ENCODE results near the gene DONSON. TPM values are rescaled to one million over a fixed set of nuclear protein-coding genes. Genes with fewer than 3 reads are reported as not detected.

DONSON gene
- total and polyA plus RNA-seq, 9 of the 15 experiments (the other 6 are each of a cell fraction or from before 2014, with no cell fraction given), result 26.7 to 124 (median 62.6) TPM

- TF ChIP-seq LARP7 (IDR thresholded peaks at IDR 0.05) (peak; percentile 57; the same call in 1 of the 2 replicates), YY1 (IDR thresholded peaks at IDR 0.05; ENCODE audit: borderline replicate concordance in 1 of 3, control insufficient read depth in 1 of 3, extremely low read depth in 1 of 3, insufficient read depth in 3 of 3, insufficient read length in 1 of 3, insufficient replicate concordance in 2 of 3, low read depth in 1 of 3, low read length in 2 of 3) (peak in 2 of 3 experiments; percentile 66 to 71), HDAC1 (IDR thresholded peaks at IDR 0.05) (peak in 1 of 2 experiments; percentile 95; a peak in 1 of 4 replicates), RFX7 (CRISPR knock-in tag; IDR thresholded peaks at IDR 0.05) (no peak), KDM2B (CRISPR knock-in tag; IDR thresholded peaks at IDR 0.05) (0 out of 2 replicates have a peak, but pooled peaks have one; percentile 40), ASH1L (IDR thresholded peaks at IDR 0.05; ENCODE audit: borderline replicate concordance, low read depth, partially characterized antibody) (no peak), ZNF140 (CRISPR knock-in tag; IDR thresholded peaks at IDR 0.05) (no peak), HNRNPLL (IDR thresholded peaks at IDR 0.05; ENCODE audit: low read depth, low read length, poor library complexity, severe bottlenecking) (peak; percentile 75), ZNF23 (CRISPR knock-in tag; IDR thresholded peaks at IDR 0.05) (no peak), ZNF75A (CRISPR knock-in tag; IDR thresholded peaks at IDR 0.05) (0 out of 2 replicates have a peak, but pooled peaks have one; percentile 8), COPS2 (conservative IDR thresholded peaks at IDR 0.05) (no peak), NRF1 (conservative IDR thresholded peaks at IDR 0.05 in 1 of 2, IDR thresholded peaks at IDR 0.05 in 1 of 2) (peak; percentile 81 to 82), ZFP30 (CRISPR knock-in tag; IDR thresholded peaks at IDR 0.05; ENCODE audit: borderline replicate concordance) (no peak), MCM5 (IDR thresholded peaks at IDR 0.05; ENCODE audit: low read depth) (no peak), ZC3H4 (CRISPR knock-in tag; IDR thresholded peaks at IDR 0.05; ENCODE audit: borderline replicate concordance) (no peak), BHLHE40 (IDR thresholded peaks at IDR 0.05; ENCODE audit: low read length) (peak; percentile 62), TSC22D4 (tag; IDR thresholded peaks at IDR 0.05) (no peak), NELFE (IDR thresholded peaks at IDR 0.05; ENCODE audit: insufficient read depth, insufficient read length) (no peak), SMARCC2 (IDR thresholded peaks at IDR 0.05; ENCODE audit: low read depth) (no peak; the same call in 1 of the 2 replicates), ZNF253 (CRISPR knock-in tag; conservative IDR thresholded peaks at IDR 0.05) (no peak), SAP30 (IDR thresholded peaks at IDR 0.05; ENCODE audit: borderline replicate concordance, insufficient read depth, low read depth, low read length, poor library complexity, severe bottlenecking) (peak; percentile 73)
- TF ChIP-seq, protein P1, sequence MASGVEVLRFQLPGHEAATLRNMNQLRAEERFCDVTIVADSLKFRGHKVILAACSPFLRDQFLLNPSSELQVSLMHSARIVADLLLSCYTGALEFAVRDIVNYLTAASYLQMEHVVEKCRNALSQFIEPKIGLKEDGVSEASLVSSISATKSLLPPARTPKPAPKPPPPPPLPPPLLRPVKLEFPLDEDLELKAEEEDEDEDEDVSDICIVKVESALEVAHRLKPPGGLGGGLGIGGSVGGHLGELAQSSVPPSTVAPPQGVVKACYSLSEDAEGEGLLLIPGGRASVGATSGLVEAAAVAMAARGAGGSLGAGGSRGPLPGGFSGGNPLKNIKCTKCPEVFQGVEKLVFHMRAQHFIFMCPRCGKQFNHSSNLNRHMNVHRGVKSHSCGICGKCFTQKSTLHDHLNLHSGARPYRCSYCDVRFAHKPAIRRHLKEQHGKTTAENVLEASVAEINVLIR (CRISPR knock-in tag; IDR thresholded peaks at IDR 0.05), result no peak
- TF ChIP-seq, protein P2, sequence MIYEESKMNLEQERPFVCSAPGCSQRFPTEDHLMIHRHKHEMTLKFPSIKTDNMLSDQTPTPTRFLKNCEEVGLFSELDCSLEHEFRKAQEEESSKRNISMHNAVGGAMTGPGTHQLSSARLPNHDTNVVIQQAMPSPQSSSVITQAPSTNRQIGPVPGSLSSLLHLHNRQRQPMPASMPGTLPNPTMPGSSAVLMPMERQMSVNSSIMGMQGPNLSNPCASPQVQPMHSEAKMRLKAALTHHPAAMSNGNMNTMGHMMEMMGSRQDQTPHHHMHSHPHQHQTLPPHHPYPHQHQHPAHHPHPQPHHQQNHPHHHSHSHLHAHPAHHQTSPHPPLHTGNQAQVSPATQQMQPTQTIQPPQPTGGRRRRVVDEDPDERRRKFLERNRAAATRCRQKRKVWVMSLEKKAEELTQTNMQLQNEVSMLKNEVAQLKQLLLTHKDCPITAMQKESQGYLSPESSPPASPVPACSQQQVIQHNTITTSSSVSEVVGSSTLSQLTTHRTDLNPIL (CRISPR knock-in tag; IDR thresholded peaks at IDR 0.05), result no peak
These were observed 46.5 kb downstream of the DONSON start, which contains the start of gene GART (continued) for GRCh38 chr21:33541756-33542639.
